OCI-LY3 (cell line): ENCODE data around the gene BAX.
A peak's percentile ranks its signal among the peaks of the same experiment; 100 is the strongest.

ENCODE experiments used
- H2AFZ ChIP-seq: fragments of 200-600, 300-600 bp; shearing (Covaris generic); 2 replicates; pipeline ENCODE4 v1.6.0; 2014; ENCODE audit warnings: antibody characterized with exemption, low read depth, low read length
- H3K27ac ChIP-seq: fragments of 200-600, 300-600 bp; sonication (generic); 2 replicates; pipeline ENCODE4 v1.5.1; 2014; ENCODE audit warnings: mild to moderate bottlenecking, low read length, moderate library complexity, mixed read lengths
- H3K27me3 ChIP-seq: fragments of 200-600, 300-600 bp; sonication (generic); 2 replicates; pipeline ENCODE4 v1.6.1; 2014; ENCODE audit warnings: low read depth, low read length, mixed read lengths
- H3K36me3 ChIP-seq: fragments of 200-600, 300-600 bp; sonication (generic); replicated peaks from 2 replicates; pipeline ENCODE3; 2014; ENCODE audit warnings: low read depth, low read length, mixed read lengths
- H3K4me1 ChIP-seq: fragments of 300-600, 200-600 bp; sonication (generic); 2 replicates; pipeline ENCODE4 v1.6.1; 2014; ENCODE audit warnings: low read length, mixed read lengths
- H3K4me2 ChIP-seq: fragments of 200-600, 300-600 bp; sonication (generic); 2 replicates; pipeline ENCODE4 v1.6.1; 2014; ENCODE audit warnings: low read length, mixed read lengths
- H3K4me3 ChIP-seq: fragments of 300-600, 200-600 bp; sonication (generic); 2 replicates; pipeline ENCODE4 v1.5.1; 2014; ENCODE audit warnings: antibody characterized with exemption, mild to moderate bottlenecking, low read length, moderate library complexity
- H3K79me2 ChIP-seq: fragments of 300-600, 200-600 bp; shearing (Covaris generic); 2 replicates; pipeline ENCODE4 v1.6.1; 2014; ENCODE audit warnings: mild to moderate bottlenecking, low read length, mixed read lengths
- H3K9ac ChIP-seq: fragments of 300-600, 200-600 bp; shearing (Covaris generic); 2 replicates; pipeline ENCODE4 v1.6.0; 2014; ENCODE audit warnings: mild to moderate bottlenecking, low read length, moderate library complexity
- H3K9me3 ChIP-seq: fragments of 200-600, 300-600 bp; shearing (Covaris generic); 2 replicates; pipeline ENCODE4 v1.6.1; 2014; ENCODE audit warnings: low read length, mixed read lengths; ENCODE audit not compliant: insufficient read depth
- H4K20me1 ChIP-seq: fragments of 200-600, 300-600 bp; sonication (generic); 2 replicates; pipeline ENCODE4 v1.6.1; 2016; ENCODE audit warnings: low read length, mixed read lengths; ENCODE audit not compliant: insufficient read depth
- CTCF ChIP-seq: fragments of 200-600, 300-600 bp; sonication (generic); IDR thresholded peaks from 2 replicates; pipeline ENCODE4 v1.5.1; 2014; ENCODE audit warnings: antibody characterized with exemption, low read length, low read depth
- EZH2phosphoT487 ChIP-seq: fragments of 200-600 bp; shearing (Covaris generic); IDR thresholded peaks from 2 replicates; pipeline ENCODE4 v1.6.1; 2018; ENCODE audit warnings: antibody characterized with exemption, mixed run types, low read depth

BAX gene

GRCh38 chr19:48994035-48994386 is 39.3 kb downstream of the BAX start:
- Histone ChIP-seq H2AFZ (no peak overlapping the region), H3K9ac (peak overlapping the region; percentile 83), H3K4me1 (peaks cover 16% of the 10 kb centered on the region), H3K4me2 (peak overlapping the region; percentile 80), H4K20me1 (peaks cover 11% of the 10 kb centered on the region), H3K4me3 (peak overlapping the region; percentile 85), H3K27me3 (no peaks in the 10 kb centered on the region), H3K79me2 (peaks cover 66% of the 10 kb centered on the region), H3K36me3 (peaks cover 7% of the 10 kb centered on the region), H3K9me3 (no peaks in the 10 kb centered on the region), H3K27ac (peak overlapping the region; percentile 79)
- TF ChIP-seq EZH2phosphoT487 (no peak), CTCF (no peak)

- Histone ChIP-seq H3K27ac (no peak overlapping the region), H4K20me1 (peaks cover 5% of the 10 kb centered on the region; the same call in 1 of the 2 replicates), H3K9me3 (no peaks in the 10 kb centered on the region), H3K27me3 (no peaks in the 10 kb centered on the region), H3K4me3 (no peak overlapping the region), H3K4me2 (no peak overlapping the region), H2AFZ (no peak overlapping the region), H3K36me3 (peaks cover 15% of the 10 kb centered on the region), H3K79me2 (peaks cover 52% of the 10 kb centered on the region), H3K4me1 (peaks cover 9% of the 10 kb centered on the region), H3K9ac (no peak overlapping the region)
- TF ChIP-seq EZH2phosphoT487 (no peak), CTCF (peak; percentile 54)
Measured at GRCh38 chr19:48997972-48998371, 43.3 kb downstream of the BAX start.

GRCh38 chr19:48999481-49000325 is 45.0 kb downstream of the BAX start:
- Histone ChIP-seq H2AFZ (no peak overlapping the region), H3K4me1 (peaks cover 4% of the 10 kb centered on the region), H3K79me2 (peaks cover 42% of the 10 kb centered on the region), H3K9me3 (no peaks in the 10 kb centered on the region), H3K4me3 (no peak overlapping the region), H3K27me3 (no peaks in the 10 kb centered on the region), H3K9ac (no peak overlapping the region), H3K36me3 (peaks cover 25% of the 10 kb centered on the region), H3K27ac (no peak overlapping the region), H4K20me1 (peaks cover 5% of the 10 kb centered on the region; the same call in 1 of the 2 replicates), H3K4me2 (no peak overlapping the region)
- peak; percentile 70 for TF ChIP-seq CTCF
- no peak for TF ChIP-seq EZH2phosphoT487

GRCh38 chr19:49004133-49004532 is 49.5 kb downstream of the BAX start:
- H3K4me3 ChIP-seq = no peak overlapping the region
- H3K9ac ChIP-seq = no peak overlapping the region
- no peaks in the 10 kb centered on the region for H3K9me3 ChIP-seq
- no peaks in the 10 kb centered on the region for H3K27me3 ChIP-seq
- H3K4me1 ChIP-seq = no peaks in the 10 kb centered on the region
- TF ChIP-seq CTCF (no peak), EZH2phosphoT487 (no peak)
- H3K4me2 ChIP-seq = no peak overlapping the region
- H3K79me2 ChIP-seq = peaks cover 6% of the 10 kb centered on the region; the same call in 1 of the 2 replicates
- no peak overlapping the region for H3K27ac ChIP-seq
- H3K36me3 ChIP-seq = peaks cover 46% of the 10 kb centered on the region
- H2AFZ ChIP-seq = no peak overlapping the region
- H4K20me1 ChIP-seq = no peaks in the 10 kb centered on the region
